Activated T-cell treated with anti-CD3 and anti-CD28 coated beads, Interleukin-2, amount 50 U/mL, for 1 hour (primary cell): ENCODE measurements around the gene APOL1.

Experiments used
- DNase-seq: peaks from one replicate; pipeline ENCODE4 v3.0.0-alpha.2; 2020

APOL1 gene

GRCh38 chr22:36294801-36295200, 41.9 kb downstream of the APOL1 start:
- DNase-seq, result no peak

GRCh38 chr22:36295247-36295646, 42.3 kb downstream of the APOL1 start:
- DNase-seq, result no peak

GRCh38 chr22:36296690-36297089, 43.8 kb downstream of the APOL1 start:
- no peak for DNase-seq

- DNase-seq, result no peak
Observed at GRCh38 chr22:36297568-36297967, 44.6 kb downstream of the APOL1 start.

- DNase-seq, result no peak
Observed at GRCh38 chr22:36298118-36298517, 45.2 kb downstream of the APOL1 start.

- DNase-seq, result no peak
Observed at GRCh38 chr22:36298601-36299000, 45.7 kb downstream of the APOL1 start.

- no peak for DNase-seq
Observed at GRCh38 chr22:36299295-36299694, 46.4 kb downstream of the APOL1 start.

GRCh38 chr22:36299911-36300310, 47.0 kb downstream of the APOL1 start:
- no peak for DNase-seq

GRCh38 chr22:36300396-36301212, 47.7 kb downstream of the APOL1 start:
- DNase-seq, result no peak

GRCh38 chr22:36301384-36301828, 48.5 kb downstream of the APOL1 start:
- peak; percentile 87 for DNase-seq

- no peak for DNase-seq
Observed at GRCh38 chr22:36301851-36302250, 48.9 kb downstream of the APOL1 start.

GRCh38 chr22:36302439-36303114, 49.6 kb downstream of the APOL1 start:
- DNase-seq, result no peak

GRCh38 chr22:36303115-36303467, 50.2 kb downstream of the APOL1 start:
- DNase-seq, result no peak

GRCh38 chr22:36303874-36304273, 50.9 kb downstream of the APOL1 start:
- DNase-seq, result no peak

GRCh38 chr22:36304429-36304828, 51.5 kb downstream of the APOL1 start:
- no peak for DNase-seq

- DNase-seq, result no peak
Observed at GRCh38 chr22:36305813-36306212, 52.9 kb downstream of the APOL1 start.

- DNase-seq, result no peak
Observed at GRCh38 chr22:36306227-36306626, 53.3 kb downstream of the APOL1 start.

- DNase-seq, result no peak
Observed at GRCh38 chr22:36308880-36309279, 55.9 kb downstream of the APOL1 start.

- no peak for DNase-seq
Observed at GRCh38 chr22:36311386-36312085, 58.6 kb downstream of the APOL1 start.

- no peak for DNase-seq
Observed at GRCh38 chr22:36315325-36315724, 62.4 kb downstream of the APOL1 start.

- DNase-seq, result no peak
Observed at GRCh38 chr22:36316419-36316818, 63.5 kb downstream of the APOL1 start.
